T-cell (primary cell): ENCODE results near the gene SEH1L. TPM values are rescaled to one million over a fixed set of nuclear protein-coding genes. Genes with fewer than 3 reads are reported as not detected.

Experiments
- ATAC-seq, 4 experiments: fragments of 200-7000 bp in 3 of 4; fragments of 150-1000 bp in 1 of 4; cut with Tn5 transposase; replicated peaks in 1 of 4; 1 replicate in 3 of 4; 2 replicates in 1 of 4; pipeline ENCODE4 v1.10.0; 2021; ENCODE audit warnings: moderate library complexity in 3 of 4, mild to moderate bottlenecking in 2 of 4, moderate number of reproducible peaks in 1 of 4
- CTCF ChIA-PET, 2 donors: fragments of 300-600 bp; sonication (Branson Sonifier 250); formaldehyde crosslinking; loops; one replicate each; lab custom pipeline; 2022; ENCODE audit warnings: antibody characterized with exemption in 2 of 2; lab: Charles Lee
- POLR2A ChIA-PET, 2 donors: fragments of 300-600 bp; sonication (Branson Sonifier 250); formaldehyde crosslinking; loops; one replicate each; lab custom pipeline; 2022; ENCODE audit warnings: antibody characterized with exemption in 2 of 2; lab: Charles Lee
- DNase-seq, 35 experiments: peaks; one replicate each; pipeline versions ENCODE4 v3.0.0 to v3.0.0-alpha.2; 2013 to 2023
- H3K27ac ChIP-seq: one replicate; pipeline ENCODE4 v1.5.1; 2013; ENCODE audit warnings: low read length
- H3K27me3 ChIP-seq, 2 experiments: replicated peaks in 1 of 2; 1 replicate in 1 of 2; 2 replicates in 1 of 2; pipeline versions ENCODE4 v1.6.1 to v1.7.0; 2013; ENCODE audit warnings: low read length in 1 of 2, mixed read lengths in 1 of 2; ENCODE audit not compliant: control insufficient read depth in 2 of 2, insufficient read depth in 2 of 2; ENCODE audit errors: extremely low read depth in 1 of 2
- H3K36me3 ChIP-seq, 2 donors: 1 replicate in 1 of 2; 2 replicates in 1 of 2; pipeline versions ENCODE4 v1.6.1 to v1.7.0; 2013; ENCODE audit warnings: low read length in 1 of 2; ENCODE audit not compliant: control insufficient read depth in 2 of 2, insufficient read depth in 1 of 2; ENCODE audit errors: extremely low read depth in 1 of 2
- H3K4me1 ChIP-seq, 2 experiments: 1 replicate in 1 of 2; 2 replicates in 1 of 2; pipeline versions ENCODE4 v1.6.1 to v1.7.0; 2013; ENCODE audit warnings: low read length in 2 of 2, mixed read lengths in 1 of 2; ENCODE audit not compliant: insufficient read depth in 2 of 2, control insufficient read depth in 1 of 2; ENCODE audit errors: extremely low read depth in 1 of 2
- H3K4me3 ChIP-seq, 2 donors: 1 replicate in 1 of 2; 2 replicates in 1 of 2; pipeline versions ENCODE4 v1.5.1 to v1.7.0; 2013; ENCODE audit warnings: mild to moderate bottlenecking in 2 of 2, low read length in 1 of 2, moderate library complexity in 1 of 2; ENCODE audit not compliant: control insufficient read depth in 1 of 2; ENCODE audit errors: extremely low read depth in 1 of 2
- H3K9me3 ChIP-seq: 2 replicates; pipeline ENCODE4 v1.7.0; 2013
- H3K27ac Mint-ChIP-seq, 2 donors: one replicate each; pipeline ENCODE4 v1.8.0; 2020 to 2021; ENCODE audit warnings: mild to moderate bottlenecking in 2 of 2, mixed read lengths in 2 of 2
- H3K27me3 Mint-ChIP-seq, 2 donors: one replicate each; pipeline ENCODE4 v1.8.0; 2021 to 2022; ENCODE audit warnings: mixed read lengths in 2 of 2
- H3K36me3 Mint-ChIP-seq: one replicate; pipeline ENCODE4 v1.8.0; 2021; ENCODE audit warnings: mixed read lengths
- H3K4me1 Mint-ChIP-seq, 3 donors: one replicate each; pipeline ENCODE4 v1.8.0; 2020 to 2022; ENCODE audit warnings: mixed read lengths in 3 of 3, mild to moderate bottlenecking in 1 of 3
- H3K4me3 Mint-ChIP-seq, 3 donors: one replicate each; pipeline ENCODE4 v1.8.0; 2020 to 2022; ENCODE audit warnings: mild to moderate bottlenecking in 3 of 3, mixed read lengths in 3 of 3, moderate library complexity in 3 of 3
- H3K9me3 Mint-ChIP-seq, 3 donors: one replicate each; pipeline ENCODE4 v1.8.0; 2020 to 2022; ENCODE audit warnings: mixed read lengths in 3 of 3
- WGBS: methylation state at CpG from one replicate; pipeline ENCODE4 v1.1.5; 2013; ENCODE audit warnings: missing lambda C conversion rate; ENCODE audit not compliant: insufficient coverage; 5-methylcytosine and 5-hydroxymethylcytosine counted together
- total RNA-seq, 35 experiments: library from RNA in 6 of 35; stranded (reverse) in 6 of 35; fragments of 120-200 nt in 1 of 35; gene quantifications; one replicate each; pipeline versions ENCODE4 v1.2.1 to v1.2.4 and lab custom pipeline; 2013 to 2026

Gene SEH1L
- total RNA-seq, 5 donors from 2014 or later (not counting 1 experiment from before 2014, with no cell fraction given) = 28.4 to 34.9 (median 29.9) TPM

- under 1% methylated on average over 72 of the region's 81 CpGs for WGBS
- Mint-ChIP-seq H3K36me3 (peaks cover 4% of the 10 kb centered on the region), H3K9me3 (no peaks in the 10 kb centered on the region), H3K4me3 (peak overlapping the region; percentile 92 to 98 (median 97)), H3K27me3 (no peaks in the 10 kb centered on the region), H3K27ac (peak overlapping the region; percentile 94 to 96), H3K4me1 (peaks cover 37 to 50% (median 44%) of the 10 kb centered on the region in 3 donors)
- H3K9me3 ChIP-seq = no peaks in the 10 kb centered on the region
- peak overlapping the region in 1 of 2 donors; percentile 60 for H3K4me3 ChIP-seq
- no peaks in the 10 kb centered on the region for H3K27me3 ChIP-seq
- CTCF ChIA-PET = interaction anchor here (0.7 to 1.7 kb wide), 9 partner anchors 42 to 1010 kb away, joined by 3 to 6 read pairs (median 4); partner anchors contain the start of genes AFG3L2 (in 1 of the 2) and CEP192 (in 1 of the 2)
- peak overlapping the region; percentile 91 for H3K27ac ChIP-seq
- POLR2A ChIA-PET = interaction anchor here (0.5 to 1.0 kb wide), 9 partner anchors 43 to 1247 kb away, joined by 3 to 14 read pairs (median 3); partner anchors contain the start of genes AFG3L2 (in 1 of the 2) and CEP192 (in 1 of the 2)
- H3K4me1 ChIP-seq = peaks cover 11 to 31% of the 10 kb centered on the region in 2 experiments
- ATAC-seq (peak; percentile 82 to 87 (median 84)), DNase-seq (peak; percentile 95 to 98 (median 98))
- peaks cover 0 to 3% of the 10 kb centered on the region in 2 donors for H3K36me3 ChIP-seq
Measured at GRCh38 chr18:12948050-12948804, 416 bp downstream of the SEH1L start.

GRCh38 chr18:12958478-12958877 lies 10.7 kb downstream of the SEH1L start:
- H3K9me3 Mint-ChIP-seq = no peaks in the 10 kb centered on the region
- ChIA-PET CTCF (no interaction called here), POLR2A (no interaction called here)
- no peak overlapping the region for H3K27ac Mint-ChIP-seq
- H3K4me1 ChIP-seq = no peaks in the 10 kb centered on the region
- H3K4me1 Mint-ChIP-seq = peaks cover 12 to 13% (median 12%) of the 10 kb centered on the region in 3 donors
- H3K27me3 Mint-ChIP-seq = no peaks in the 10 kb centered on the region
- no peak overlapping the region for H3K4me3 ChIP-seq
- peaks cover 4 to 22% of the 10 kb centered on the region in 2 donors for H3K36me3 ChIP-seq
- H3K4me3 Mint-ChIP-seq = no peak overlapping the region
- ATAC-seq = no peak
- no peaks in the 10 kb centered on the region for H3K9me3 ChIP-seq
- WGBS = 86% methylated on average over 1 of the region's 3 CpGs
- H3K27ac ChIP-seq = no peak overlapping the region
- no peaks in the 10 kb centered on the region for H3K27me3 ChIP-seq
- H3K36me3 Mint-ChIP-seq = peaks cover 41% of the 10 kb centered on the region
- DNase-seq = no peak

GRCh38 chr18:12960395-12960794 lies 12.6 kb downstream of the SEH1L start:
- H3K4me3 Mint-ChIP-seq = no peak overlapping the region
- CTCF ChIA-PET = no interaction called here
- peaks cover 46% of the 10 kb centered on the region for H3K36me3 Mint-ChIP-seq

GRCh38 chr18:12960853-12961397 lies 13.1 kb downstream of the SEH1L start:
- POLR2A ChIA-PET = no interaction called here
- Mint-ChIP-seq H3K36me3 (peaks cover 49% of the 10 kb centered on the region), H3K27ac (no peak overlapping the region), H3K27me3 (no peaks in the 10 kb centered on the region), H3K9me3 (no peaks in the 10 kb centered on the region), H3K4me1 (peaks cover 12 to 14% (median 13%) of the 10 kb centered on the region in 3 donors), H3K4me3 (no peak overlapping the region)
- Histone ChIP-seq H3K4me3 (no peak overlapping the region), H3K9me3 (no peaks in the 10 kb centered on the region), H3K27me3 (no peaks in the 10 kb centered on the region), H3K27ac (no peak overlapping the region), H3K36me3 (peaks cover 4 to 31% of the 10 kb centered on the region in 2 donors), H3K4me1 (no peaks in the 10 kb centered on the region)
- no peak for ATAC-seq
- 100% methylated on average over 2 of the region's 6 CpGs for WGBS
- CTCF ChIA-PET = no interaction called here
- no peak for DNase-seq

More at GRCh38 chr18:12960395-12960794, 12.6 kb downstream of the SEH1L start:
- Histone ChIP-seq H3K4me3 (no peak overlapping the region), H3K27me3 (no peaks in the 10 kb centered on the region), H3K4me1 (no peaks in the 10 kb centered on the region), H3K36me3 (peaks cover 4 to 30% of the 10 kb centered on the region in 2 donors), H3K9me3 (no peaks in the 10 kb centered on the region), H3K27ac (no peak overlapping the region)
- ATAC-seq (no peak), DNase-seq (no peak)
- H3K4me1 Mint-ChIP-seq = peaks cover 12 to 13% (median 12%) of the 10 kb centered on the region in 3 donors
- WGBS = no CpG with 5 or more reads among the region's 2 CpGs
- POLR2A ChIA-PET = no interaction called here
- no peaks in the 10 kb centered on the region for H3K9me3 Mint-ChIP-seq
- H3K27ac Mint-ChIP-seq = no peak overlapping the region
- no peaks in the 10 kb centered on the region for H3K27me3 Mint-ChIP-seq

GRCh38 chr18:12963069-12963468 lies 15.3 kb downstream of the SEH1L start:
- no peaks in the 10 kb centered on the region for H3K9me3 ChIP-seq
- H3K27ac Mint-ChIP-seq = no peak overlapping the region
- no peaks in the 10 kb centered on the region for H3K9me3 Mint-ChIP-seq
- ChIA-PET POLR2A (interaction anchor here in 1 of 2 donors (0.6 kb wide), 1 partner anchor 22 kb away, joined by 3 read pairs; no protein-coding TSS in a partner anchor), CTCF (no interaction called here)
- no peak overlapping the region for H3K4me3 Mint-ChIP-seq
- H3K36me3 ChIP-seq = peaks cover 8 to 31% of the 10 kb centered on the region in 2 donors
- no peak overlapping the region for H3K27ac ChIP-seq
- H3K4me3 ChIP-seq = no peak overlapping the region
- no peaks in the 10 kb centered on the region for H3K4me1 ChIP-seq
- WGBS = 100% methylated on average over 1 of the region's 1 CpG
- DNase-seq (no peak), ATAC-seq (no peak)
- peaks cover 52% of the 10 kb centered on the region for H3K36me3 Mint-ChIP-seq
- no peaks in the 10 kb centered on the region for H3K27me3 Mint-ChIP-seq
- H3K27me3 ChIP-seq = no peaks in the 10 kb centered on the region
- H3K4me1 Mint-ChIP-seq = peaks cover 12 to 19% (median 17%) of the 10 kb centered on the region in 3 donors

GRCh38 chr18:12968115-12968514 lies 20.3 kb downstream of the SEH1L start:
- Mint-ChIP-seq H3K36me3 (peaks cover 45% of the 10 kb centered on the region), H3K4me1 (peaks cover 4 to 11% (median 10%) of the 10 kb centered on the region in 3 donors), H3K27me3 (no peaks in the 10 kb centered on the region), H3K4me3 (no peak overlapping the region), H3K9me3 (no peaks in the 10 kb centered on the region), H3K27ac (no peak overlapping the region)
- 90% methylated on average over 3 of the region's 4 CpGs for WGBS
- no peak for ATAC-seq
- Histone ChIP-seq H3K36me3 (peaks cover 7 to 39% of the 10 kb centered on the region in 2 donors), H3K9me3 (no peaks in the 10 kb centered on the region), H3K27me3 (no peaks in the 10 kb centered on the region), H3K4me3 (no peak overlapping the region), H3K27ac (no peak overlapping the region), H3K4me1 (peaks cover 0 to 5% of the 10 kb centered on the region in 2 experiments)
- DNase-seq = no peak
- ChIA-PET POLR2A (no interaction called here), CTCF (no interaction called here)
